GM23338 (cell line): Measurements from ENCODE around the gene NTNG1. TPM values are rescaled to one million over a fixed set of nuclear protein-coding genes. Genes with fewer than 3 reads are reported as not detected.

Experiments
- ATAC-seq: fragments of 200-7000 bp; cut with Tn5 transposase; 3 replicates; pipeline ENCODE4 v1.9.1; 2020
- DNase-seq: peaks from one replicate; pipeline ENCODE4 v3.0.0-alpha.2; 2015; ENCODE audit warnings: low spot score
- H2AFZ ChIP-seq: fragments of 200-600 bp; sonication (generic); 2 replicates; pipeline ENCODE4 v1.8.0; 2016; ENCODE audit warnings: antibody characterized with exemption, mild to moderate bottlenecking, moderate library complexity
- H3F3A ChIP-seq: fragments of 200-600 bp; sonication (generic); replicated peaks from 2 replicates; pipeline ENCODE4 v1.8.0; 2017; ENCODE audit warnings: antibody characterized with exemption, mixed run types, low read depth
- H3K27ac ChIP-seq: fragments of 200-600 bp; sonication (generic); 2 replicates; pipeline ENCODE4 v1.6.1; 2016; ENCODE audit warnings: low read depth
- H3K27me3 ChIP-seq: fragments of 200-600 bp; sonication (generic); 2 replicates; pipeline ENCODE4 v1.8.0; 2016; ENCODE audit warnings: mild to moderate bottlenecking, mixed run types, moderate library complexity; ENCODE audit not compliant: insufficient read depth
- H3K36me3 ChIP-seq: fragments of 200-600 bp; sonication (generic); 2 replicates; pipeline ENCODE4 v1.8.0; 2016; ENCODE audit warnings: mild to moderate bottlenecking; ENCODE audit not compliant: insufficient read depth
- H3K4me1 ChIP-seq: fragments of 200-600 bp; sonication (generic); 2 replicates; pipeline ENCODE4 v1.8.0; 2016; ENCODE audit warnings: mild to moderate bottlenecking, moderate library complexity; ENCODE audit not compliant: insufficient read depth
- H3K4me2 ChIP-seq: fragments of 200-600 bp; sonication (generic); 2 replicates; pipeline ENCODE4 v1.7.1; 2017; ENCODE audit warnings: mixed run types
- H3K4me3 ChIP-seq: fragments of 200-600 bp; sonication (generic); 2 replicates; pipeline ENCODE4 v1.6.1; 2016; ENCODE audit warnings: mixed run types
- H3K79me2 ChIP-seq: fragments of 200-600 bp; sonication (generic); replicated peaks from 2 replicates; pipeline ENCODE4 v1.8.0; 2017; ENCODE audit warnings: mild to moderate bottlenecking; ENCODE audit not compliant: insufficient read depth
- H3K9me2 ChIP-seq: fragments of 200-600 bp; sonication (generic); 2 replicates; pipeline ENCODE4 v1.8.0; 2017; ENCODE audit not compliant: insufficient read depth
- H4K20me1 ChIP-seq: fragments of 200-600 bp; sonication (generic); replicated peaks from 2 replicates; pipeline ENCODE4 v1.8.0; 2017; ENCODE audit warnings: mild to moderate bottlenecking; ENCODE audit not compliant: insufficient read depth
- H3K27ac Mint-ChIP-seq: 2 replicates; pipeline ENCODE4 v1.8.0; 2020; ENCODE audit warnings: inconsistent platforms, mild to moderate bottlenecking, moderate library complexity, mixed read lengths
- H3K27me3 Mint-ChIP-seq: 3 replicates; pipeline ENCODE4 v1.8.0; 2022; ENCODE audit warnings: low read depth, mild to moderate bottlenecking, moderate library complexity, mixed read lengths, inconsistent platforms; ENCODE audit not compliant: insufficient read depth, poor library complexity
- H3K36me3 Mint-ChIP-seq: 3 replicates; pipeline ENCODE4 v1.8.0; 2021; ENCODE audit warnings: low read depth, mild to moderate bottlenecking, inconsistent platforms, moderate library complexity, mixed read lengths
- H3K4me1 Mint-ChIP-seq: 3 replicates; pipeline ENCODE4 v1.8.0; 2020; ENCODE audit warnings: mild to moderate bottlenecking, inconsistent platforms, mixed read lengths
- H3K4me3 Mint-ChIP-seq: 3 replicates; pipeline ENCODE4 v1.8.0; 2021; ENCODE audit warnings: moderate library complexity, mild to moderate bottlenecking, inconsistent platforms, mixed read lengths
- H3K9me3 Mint-ChIP-seq: 3 replicates; pipeline ENCODE4 v1.8.0; 2020; ENCODE audit warnings: moderate library complexity, mild to moderate bottlenecking, inconsistent platforms, mixed read lengths
- JUNB ChIP-seq: IDR thresholded peaks from one replicate; pipeline ENCODE4 v1.6.1; 2016; ENCODE audit warnings: antibody characterized with exemption; ENCODE audit not compliant: unreplicated experiment
- NANOG ChIP-seq: IDR thresholded peaks from 2 replicates; pipeline ENCODE4 v1.6.1; 2016; ENCODE audit warnings: antibody characterized with exemption, borderline replicate concordance
- POLR2AphosphoS5 ChIP-seq: IDR thresholded peaks from 2 replicates; pipeline ENCODE4 v1.6.1; 2016; ENCODE audit warnings: antibody characterized with exemption, low read depth
- STAT1 ChIP-seq: IDR thresholded peaks from one replicate; pipeline ENCODE4 v1.6.1; 2016; ENCODE audit warnings: antibody characterized with exemption; ENCODE audit not compliant: unreplicated experiment
- ZNF114 ChIP-seq: fragments of 250-450 bp; sonication (Bioruptor Pico); IDR thresholded peaks from 2 replicates; pipeline ENCODE4 v1.5.0; 2020; ENCODE audit warnings: mild to moderate bottlenecking, moderate library complexity
- polyA plus RNA-seq: library from polyadenylated mRNA; unstranded; fragments of >200 nt; fragmentation: Nextera tagmentation; extraction: Ambion mirVana; gene quantifications from 2 replicates; pipeline ENCODE4 v1.2.1, GENCODE V29; 2016
- total RNA-seq: library from RNA; depleted of rRNA; stranded (reverse); fragments of >200 nt; shearing (Covaris generic); gene quantifications from 2 replicates; pipeline ENCODE4 v1.2.3, GENCODE V29; 2014
- TF ChIP-seq, protein P1 (sequence below): fragments of 250-450 bp; sonication (Bioruptor Pico); IDR thresholded peaks from 2 replicates; pipeline ENCODE4 v1.5.0; 2020; ENCODE audit warnings: mild to moderate bottlenecking, moderate library complexity
- TF ChIP-seq, protein P2 (sequence below), 2 experiments: fragments of 200-600 bp in 1 of 2; sonication (generic) in 1 of 2; conservative IDR thresholded peaks; 2 replicates each; pipeline versions ENCODE4 v1.5.1 to v1.6.1; 2016 to 2017; ENCODE audit warnings: antibody characterized with exemption in 2 of 2, low read depth in 2 of 2, mild to moderate bottlenecking in 2 of 2, moderate library complexity in 1 of 2

NTNG1 gene
- total and polyA plus RNA-seq, 2 experiments from 2014 or later, result 7.2 to 10.3 TPM

GRCh38 chr1:107422901-107423300 lies 282.1 kb downstream of the NTNG1 start (continued):
- TF ChIP-seq, protein P1, sequence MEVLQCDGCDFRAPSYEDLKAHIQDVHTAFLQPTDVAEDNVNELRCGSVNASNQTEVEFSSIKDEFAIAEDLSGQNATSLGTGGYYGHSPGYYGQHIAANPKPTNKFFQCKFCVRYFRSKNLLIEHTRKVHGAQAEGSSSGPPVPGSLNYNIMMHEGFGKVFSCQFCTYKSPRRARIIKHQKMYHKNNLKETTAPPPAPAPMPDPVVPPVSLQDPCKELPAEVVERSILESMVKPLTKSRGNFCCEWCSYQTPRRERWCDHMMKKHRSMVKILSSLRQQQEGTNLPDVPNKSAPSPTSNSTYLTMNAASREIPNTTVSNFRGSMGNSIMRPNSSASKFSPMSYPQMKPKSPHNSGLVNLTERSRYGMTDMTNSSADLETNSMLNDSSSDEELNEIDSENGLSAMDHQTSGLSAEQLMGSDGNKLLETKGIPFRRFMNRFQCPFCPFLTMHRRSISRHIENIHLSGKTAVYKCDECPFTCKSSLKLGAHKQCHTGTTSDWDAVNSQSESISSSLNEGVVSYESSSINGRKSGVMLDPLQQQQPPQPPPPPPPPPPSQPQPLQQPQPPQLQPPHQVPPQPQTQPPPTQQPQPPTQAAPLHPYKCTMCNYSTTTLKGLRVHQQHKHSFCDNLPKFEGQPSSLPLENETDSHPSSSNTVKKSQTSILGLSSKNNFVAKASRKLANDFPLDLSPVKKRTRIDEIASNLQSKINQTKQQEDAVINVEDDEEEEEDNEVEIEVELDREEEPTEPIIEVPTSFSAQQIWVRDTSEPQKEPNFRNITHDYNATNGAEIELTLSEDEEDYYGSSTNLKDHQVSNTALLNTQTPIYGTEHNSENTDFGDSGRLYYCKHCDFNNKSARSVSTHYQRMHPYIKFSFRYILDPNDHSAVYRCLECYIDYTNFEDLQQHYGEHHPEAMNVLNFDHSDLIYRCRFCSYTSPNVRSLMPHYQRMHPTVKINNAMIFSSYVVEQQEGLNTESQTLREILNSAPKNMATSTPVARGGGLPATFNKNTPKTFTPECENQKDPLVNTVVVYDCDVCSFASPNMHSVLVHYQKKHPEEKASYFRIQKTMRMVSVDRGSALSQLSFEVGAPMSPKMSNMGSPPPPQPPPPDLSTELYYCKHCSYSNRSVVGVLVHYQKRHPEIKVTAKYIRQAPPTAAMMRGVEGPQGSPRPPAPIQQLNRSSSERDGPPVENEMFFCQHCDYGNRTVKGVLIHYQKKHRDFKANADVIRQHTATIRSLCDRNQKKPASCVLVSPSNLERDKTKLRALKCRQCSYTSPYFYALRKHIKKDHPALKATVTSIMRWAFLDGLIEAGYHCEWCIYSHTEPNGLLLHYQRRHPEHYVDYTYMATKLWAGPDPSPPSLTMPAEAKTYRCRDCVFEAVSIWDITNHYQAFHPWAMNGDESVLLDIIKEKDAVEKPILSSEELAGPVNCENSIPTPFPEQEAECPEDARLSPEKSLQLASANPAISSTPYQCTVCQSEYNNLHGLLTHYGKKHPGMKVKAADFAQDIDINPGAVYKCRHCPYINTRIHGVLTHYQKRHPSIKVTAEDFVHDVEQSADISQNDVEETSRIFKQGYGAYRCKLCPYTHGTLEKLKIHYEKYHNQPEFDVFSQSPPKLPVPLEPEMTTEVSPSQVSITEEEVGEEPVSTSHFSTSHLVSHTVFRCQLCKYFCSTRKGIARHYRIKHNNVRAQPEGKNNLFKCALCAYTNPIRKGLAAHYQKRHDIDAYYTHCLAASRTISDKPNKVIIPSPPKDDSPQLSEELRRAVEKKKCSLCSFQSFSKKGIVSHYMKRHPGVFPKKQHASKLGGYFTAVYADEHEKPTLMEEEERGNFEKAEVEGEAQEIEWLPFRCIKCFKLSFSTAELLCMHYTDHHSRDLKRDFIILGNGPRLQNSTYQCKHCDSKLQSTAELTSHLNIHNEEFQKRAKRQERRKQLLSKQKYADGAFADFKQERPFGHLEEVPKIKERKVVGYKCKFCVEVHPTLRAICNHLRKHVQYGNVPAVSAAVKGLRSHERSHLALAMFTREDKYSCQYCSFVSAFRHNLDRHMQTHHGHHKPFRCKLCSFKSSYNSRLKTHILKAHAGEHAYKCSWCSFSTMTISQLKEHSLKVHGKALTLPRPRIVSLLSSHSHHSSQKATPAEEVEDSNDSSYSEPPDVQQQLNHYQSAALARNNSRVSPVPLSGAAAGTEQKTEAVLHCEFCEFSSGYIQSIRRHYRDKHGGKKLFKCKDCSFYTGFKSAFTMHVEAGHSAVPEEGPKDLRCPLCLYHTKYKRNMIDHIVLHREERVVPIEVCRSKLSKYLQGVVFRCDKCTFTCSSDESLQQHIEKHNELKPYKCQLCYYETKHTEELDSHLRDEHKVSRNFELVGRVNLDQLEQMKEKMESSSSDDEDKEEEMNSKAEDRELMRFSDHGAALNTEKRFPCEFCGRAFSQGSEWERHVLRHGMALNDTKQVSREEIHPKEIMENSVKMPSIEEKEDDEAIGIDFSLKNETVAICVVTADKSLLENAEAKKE, result no peak
- no peak for TF ChIP-seq NANOG
- no peak for TF ChIP-seq STAT1
- no peak for TF ChIP-seq ZNF114 (CRISPR knock-in tag)
- no peak for TF ChIP-seq POLR2AphosphoS5

GRCh38 chr1:107430540-107431228 lies 289.8 kb downstream of the NTNG1 start:
- H3K4me2 ChIP-seq, result no peak overlapping the region
- DNase-seq, result peak; percentile 82
- peaks cover 5% of the 10 kb centered on the region; the same call in 1 of the 2 replicates for H3K9me2 ChIP-seq
- H3K27ac ChIP-seq, result no peak overlapping the region
- Mint-ChIP-seq H3K4me1 (peaks cover 21% of the 10 kb centered on the region; the same call in 2 of the 3 replicates), H3K9me3 (no peaks in the 10 kb centered on the region), H3K4me3 (no peak overlapping the region), H3K27ac (no peak overlapping the region), H3K27me3 (peaks cover 3% of the 10 kb centered on the region), H3K36me3 (no peaks in the 10 kb centered on the region)
- peak; percentile 62 for ATAC-seq
- peaks cover 24% of the 10 kb centered on the region for H3K4me1 ChIP-seq
- no peaks in the 10 kb centered on the region for H3K79me2 ChIP-seq
- no peak overlapping the region for H2AFZ ChIP-seq
- H3K27me3 ChIP-seq, result no peaks in the 10 kb centered on the region
- TF ChIP-seq, protein P2, sequence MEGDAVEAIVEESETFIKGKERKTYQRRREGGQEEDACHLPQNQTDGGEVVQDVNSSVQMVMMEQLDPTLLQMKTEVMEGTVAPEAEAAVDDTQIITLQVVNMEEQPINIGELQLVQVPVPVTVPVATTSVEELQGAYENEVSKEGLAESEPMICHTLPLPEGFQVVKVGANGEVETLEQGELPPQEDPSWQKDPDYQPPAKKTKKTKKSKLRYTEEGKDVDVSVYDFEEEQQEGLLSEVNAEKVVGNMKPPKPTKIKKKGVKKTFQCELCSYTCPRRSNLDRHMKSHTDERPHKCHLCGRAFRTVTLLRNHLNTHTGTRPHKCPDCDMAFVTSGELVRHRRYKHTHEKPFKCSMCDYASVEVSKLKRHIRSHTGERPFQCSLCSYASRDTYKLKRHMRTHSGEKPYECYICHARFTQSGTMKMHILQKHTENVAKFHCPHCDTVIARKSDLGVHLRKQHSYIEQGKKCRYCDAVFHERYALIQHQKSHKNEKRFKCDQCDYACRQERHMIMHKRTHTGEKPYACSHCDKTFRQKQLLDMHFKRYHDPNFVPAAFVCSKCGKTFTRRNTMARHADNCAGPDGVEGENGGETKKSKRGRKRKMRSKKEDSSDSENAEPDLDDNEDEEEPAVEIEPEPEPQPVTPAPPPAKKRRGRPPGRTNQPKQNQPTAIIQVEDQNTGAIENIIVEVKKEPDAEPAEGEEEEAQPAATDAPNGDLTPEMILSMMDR (conservative IDR thresholded peaks at IDR 0.05; ENCODE audit: low read depth in 2 of 2), result peak; percentile 89 to 96
- TF ChIP-seq JUNB, result no peak
- H3K4me3 ChIP-seq, result no peak overlapping the region
- no peaks in the 10 kb centered on the region for H3F3A ChIP-seq
- no peaks in the 10 kb centered on the region for H4K20me1 ChIP-seq
- H3K36me3 ChIP-seq, result no peaks in the 10 kb centered on the region
